Retinal pigment epithelial cell (primary cell): ENCODE results near the gene UBE2B.
A peak's percentile ranks its signal among the peaks of the same experiment; 100 is the strongest.
"Not testable (repeated sequence)": the region's sequence is repeated elsewhere in the genome, so short reads cannot be mapped to it uniquely, and the experiment has no call there.

Experiments
- DNase-seq: peaks from one replicate; pipeline ENCODE4 v3.0.0-alpha.2; 2010; ENCODE audit warnings: low read depth
- H3K4me3 ChIP-seq: 2 replicates; pipeline ENCODE4 v1.5.1; 2011; ENCODE audit warnings: mild to moderate bottlenecking, low read length, control low read depth, moderate library complexity
- CTCF ChIP-seq: conservative IDR thresholded peaks from 2 replicates; pipeline ENCODE4 v1.5.1; 2011; ENCODE audit warnings: low read depth, low read length, control low read depth, inconsistent platforms

Gene UBE2B

GRCh38 chr5:134365604-134366003, 5.8 kb upstream of the UBE2B start:
- DNase-seq = no peak
- no peak overlapping the region for H3K4me3 ChIP-seq
- TF ChIP-seq CTCF = no peak

GRCh38 chr5:134370311-134370870, 978 bp upstream of the UBE2B start:
- no peak for TF ChIP-seq CTCF
- H3K4me3 ChIP-seq = peak overlapping the region; percentile 97
- no peak for DNase-seq

GRCh38 chr5:134371834-134372340, 518 bp downstream of the UBE2B start:
- DNase-seq = peak; percentile 18
- TF ChIP-seq CTCF = peak; percentile 12
- peak overlapping the region; percentile 97 for H3K4me3 ChIP-seq

- H3K4me3 ChIP-seq = not testable (repeated sequence)
Observed at GRCh38 chr5:134373633-134374032, 2.3 kb downstream of the UBE2B start.

GRCh38 chr5:134374232-134374631, 2.9 kb downstream of the UBE2B start:
- no peak overlapping the region for H3K4me3 ChIP-seq
- peak; percentile 9 for TF ChIP-seq CTCF
- no peak for DNase-seq

More at GRCh38 chr5:134373633-134374032, 2.3 kb downstream of the UBE2B start:
- DNase-seq = not testable (repeated sequence)

- DNase-seq = no peak
- H3K4me3 ChIP-seq = no peak overlapping the region
- no peak for TF ChIP-seq CTCF
Observed at GRCh38 chr5:134380346-134380745, 9.0 kb downstream of the UBE2B start.

GRCh38 chr5:134382204-134382603, 10.8 kb downstream of the UBE2B start:
- H3K4me3 ChIP-seq, DNase-seq: not testable (repeated sequence)

GRCh38 chr5:134383980-134384697, 12.8 kb downstream of the UBE2B start:
- H3K4me3 ChIP-seq = no peak overlapping the region
- DNase-seq = no peak
- TF ChIP-seq CTCF = no peak
